Measurements from ENCODE around the gene NR5A2.

- TF ChIP-seq CTCF (conservative IDR thresholded peaks at IDR 0.05 in 1 of 2, IDR thresholded peaks at IDR 0.05 in 1 of 2; ENCODE audit: extremely low read depth in 1 of 2, insufficient read depth in 1 of 2, low read depth in 1 of 2, low read length in 2 of 2): no peak
- peak; percentile 93 for TF ChIP-seq EZH2 (IDR thresholded peaks at IDR 0.05; ENCODE audit: borderline replicate concordance, low read length)
These were observed 7.4 kb downstream of the NR5A2 start for GRCh38 chr1:200034761-200035396.

Measured in mammary epithelial cell (primary cell).